OCI-LY7 (cell line): ENCODE data around the gene SGSM1.

Experiments
- EZH2phosphoT487 ChIP-seq: fragments of 200-600 bp; sonication (generic); IDR thresholded peaks from 2 replicates; pipeline ENCODE4 v1.6.1; 2018; ENCODE audit warnings: low read depth, borderline replicate concordance, mild to moderate bottlenecking, mixed run types, antibody characterized with exemption, low read length, moderate library complexity, mixed read lengths
- TF ChIP-seq, protein P1 (sequence below): fragments of 200-600 bp; sonication (generic); conservative IDR thresholded peaks from 2 replicates; pipeline ENCODE4 v1.5.1; 2014; ENCODE audit warnings: mild to moderate bottlenecking, antibody characterized with exemption, low read length, moderate library complexity, mixed read lengths

DNA sequence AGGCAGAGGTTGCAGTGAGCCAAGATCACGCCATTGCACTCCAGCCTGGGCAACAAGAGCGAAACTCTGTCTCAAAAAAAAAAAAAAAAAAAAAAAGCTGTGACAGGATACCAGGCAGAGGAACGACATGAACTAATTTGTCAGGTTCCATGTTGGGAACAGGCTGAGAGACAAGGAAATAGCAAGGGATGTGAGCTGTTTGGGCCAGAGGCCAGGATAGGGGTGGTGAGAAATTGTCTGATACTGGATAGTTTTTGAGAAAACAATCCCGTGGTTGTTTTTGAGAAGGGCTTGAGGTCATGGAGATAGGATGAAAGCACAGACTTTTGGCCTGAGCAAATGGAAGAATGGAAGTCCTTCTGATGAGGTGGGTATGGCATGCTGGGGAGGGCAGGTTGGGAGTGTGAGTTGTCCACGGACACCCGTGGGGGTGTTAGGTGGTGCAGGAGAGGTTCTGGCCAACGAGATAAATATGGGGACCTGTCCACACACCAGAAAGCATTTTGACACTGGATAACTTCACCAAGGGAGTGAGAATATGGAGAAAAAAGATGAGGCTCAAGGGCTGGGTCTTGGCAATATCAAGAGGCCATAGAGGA, 45.2 kb upstream of the SGSM1 start:
- TF ChIP-seq, protein P1, sequence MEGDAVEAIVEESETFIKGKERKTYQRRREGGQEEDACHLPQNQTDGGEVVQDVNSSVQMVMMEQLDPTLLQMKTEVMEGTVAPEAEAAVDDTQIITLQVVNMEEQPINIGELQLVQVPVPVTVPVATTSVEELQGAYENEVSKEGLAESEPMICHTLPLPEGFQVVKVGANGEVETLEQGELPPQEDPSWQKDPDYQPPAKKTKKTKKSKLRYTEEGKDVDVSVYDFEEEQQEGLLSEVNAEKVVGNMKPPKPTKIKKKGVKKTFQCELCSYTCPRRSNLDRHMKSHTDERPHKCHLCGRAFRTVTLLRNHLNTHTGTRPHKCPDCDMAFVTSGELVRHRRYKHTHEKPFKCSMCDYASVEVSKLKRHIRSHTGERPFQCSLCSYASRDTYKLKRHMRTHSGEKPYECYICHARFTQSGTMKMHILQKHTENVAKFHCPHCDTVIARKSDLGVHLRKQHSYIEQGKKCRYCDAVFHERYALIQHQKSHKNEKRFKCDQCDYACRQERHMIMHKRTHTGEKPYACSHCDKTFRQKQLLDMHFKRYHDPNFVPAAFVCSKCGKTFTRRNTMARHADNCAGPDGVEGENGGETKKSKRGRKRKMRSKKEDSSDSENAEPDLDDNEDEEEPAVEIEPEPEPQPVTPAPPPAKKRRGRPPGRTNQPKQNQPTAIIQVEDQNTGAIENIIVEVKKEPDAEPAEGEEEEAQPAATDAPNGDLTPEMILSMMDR, result no peak
- TF ChIP-seq EZH2phosphoT487, result no peak
